ENCODE data around the gene THBS4.
A peak's percentile ranks its signal among the peaks of the same experiment; 100 is the strongest.

The THBS4 gene

DNA sequence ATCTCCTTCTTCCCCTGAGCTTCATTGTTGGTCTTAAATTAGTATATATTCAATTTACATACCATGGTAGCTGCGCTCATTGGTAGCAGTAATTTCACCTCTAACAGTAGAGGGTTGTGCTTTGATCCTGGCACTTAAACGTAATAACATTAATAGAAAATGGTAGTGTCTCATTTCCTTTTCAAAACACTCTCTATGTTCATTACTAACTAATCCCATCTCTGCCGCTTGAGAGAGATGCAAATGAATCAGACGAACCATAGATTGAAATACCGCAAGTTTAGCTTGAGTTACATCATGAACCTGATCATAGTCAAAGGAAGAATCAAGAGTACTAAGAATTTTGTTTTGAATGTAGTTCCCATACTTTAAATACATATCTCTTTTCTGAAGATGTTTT, 2.2 kb downstream of the THBS4 start:
- TF ChIP-seq POU2F2 (IDR thresholded peaks at IDR 0.05; ENCODE audit: low read depth, low read length) (no peak), SPI1 (IDR thresholded peaks at IDR 0.05; ENCODE audit: low read depth, low read length) (no peak), TAF1 (IDR thresholded peaks at IDR 0.05; ENCODE audit: low read depth, low read length) (no peak), PAX5 (IDR thresholded peaks at IDR 0.05; ENCODE audit: insufficient read depth, low read length, severe bottlenecking) (no peak), POLR2A (IDR thresholded peaks at IDR 0.05; ENCODE audit: low read depth, low read length) (no peak), POLR2AphosphoS5 (IDR thresholded peaks at IDR 0.05; ENCODE audit: low read depth, low read length) (no peak)
- FAIRE-seq = no peak

DNA sequence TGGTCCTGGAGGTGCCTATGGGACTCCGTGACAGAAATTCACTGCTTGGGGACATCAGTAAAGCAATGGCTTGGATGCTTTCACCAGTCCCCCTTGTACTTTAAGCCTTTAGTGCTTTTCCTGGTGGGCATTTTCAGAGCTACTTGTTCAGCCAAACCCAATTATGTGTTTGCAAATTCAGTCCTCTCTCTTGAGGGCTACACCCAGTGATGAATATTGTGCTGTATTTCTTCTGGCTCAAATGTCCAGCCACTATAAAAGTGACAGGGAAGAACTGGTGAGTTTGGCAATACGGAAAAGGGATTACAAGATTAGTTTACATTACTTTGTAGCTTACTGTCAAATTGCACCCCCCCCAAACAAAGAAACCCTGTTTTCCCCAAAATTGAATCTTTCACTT, 4.5 kb downstream of the THBS4 start:
- TF ChIP-seq POLR2AphosphoS5 (IDR thresholded peaks at IDR 0.05; ENCODE audit: low read depth, low read length) (no peak), PAX5 (IDR thresholded peaks at IDR 0.05; ENCODE audit: insufficient read depth, low read length, severe bottlenecking) (no peak), TAF1 (IDR thresholded peaks at IDR 0.05; ENCODE audit: low read depth, low read length) (no peak), SPI1 (IDR thresholded peaks at IDR 0.05; ENCODE audit: low read depth, low read length) (no peak), POLR2A (IDR thresholded peaks at IDR 0.05; ENCODE audit: low read depth, low read length) (no peak), POU2F2 (IDR thresholded peaks at IDR 0.05; ENCODE audit: low read depth, low read length) (no peak)
- FAIRE-seq = no peak
- no peak for DNase-seq (ENCODE audit: insufficient read length, low spot score)

More for the DNA sequence above, 2.2 kb downstream of the THBS4 start:
- DNase-seq (ENCODE audit: insufficient read length, low spot score) = no peak

DNA sequence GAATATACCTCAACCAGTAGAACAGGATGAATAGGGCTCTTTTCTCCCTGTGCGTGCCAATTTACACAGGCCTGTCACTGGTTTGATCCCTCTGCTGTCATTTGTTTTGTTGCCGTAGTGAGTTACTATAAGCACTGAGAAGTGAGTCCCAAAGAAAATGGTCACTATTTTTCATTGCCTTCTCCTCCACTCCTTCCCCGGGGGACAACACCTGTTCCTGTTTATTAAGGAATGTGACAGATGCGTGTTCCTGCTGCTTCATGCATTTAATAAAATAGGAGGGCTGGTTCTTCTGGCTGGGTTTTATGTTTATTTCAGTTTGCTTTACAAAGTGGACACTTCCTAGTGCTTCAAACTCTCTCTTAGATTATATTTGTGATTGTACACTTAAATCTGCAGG, 6.4 kb downstream of the THBS4 start:
- DNase-seq (ENCODE audit: insufficient read length, low spot score) (no peak), FAIRE-seq (no peak)
- no peak for TF ChIP-seq POU2F2 (IDR thresholded peaks at IDR 0.05; ENCODE audit: low read depth, low read length)
- no peak for TF ChIP-seq SPI1 (IDR thresholded peaks at IDR 0.05; ENCODE audit: low read depth, low read length)
- TF ChIP-seq PAX5 (IDR thresholded peaks at IDR 0.05; ENCODE audit: insufficient read depth, low read length, severe bottlenecking) = no peak
- no peak for TF ChIP-seq POLR2A (IDR thresholded peaks at IDR 0.05; ENCODE audit: low read depth, low read length)

DNA sequence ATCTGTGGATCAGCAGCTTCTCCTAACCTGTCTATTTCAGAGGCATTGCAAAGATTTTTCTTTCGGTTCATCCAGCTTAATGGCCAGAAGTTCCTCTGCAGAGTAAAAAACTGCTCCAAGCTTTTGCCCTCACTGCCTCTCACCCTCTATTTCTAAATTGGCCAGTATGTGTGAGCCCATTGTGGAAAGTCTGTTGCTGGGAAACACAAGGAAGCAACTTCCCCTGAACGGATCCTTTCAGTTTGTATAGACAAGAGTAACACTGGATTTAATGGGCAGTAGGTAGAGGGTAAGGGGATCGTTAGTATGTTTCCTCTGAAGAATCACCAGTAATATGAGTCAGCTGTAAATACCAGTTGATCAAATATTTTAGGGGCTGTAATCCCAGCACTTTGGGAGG, 7.2 kb downstream of the THBS4 start:
- FAIRE-seq (no peak), DNase-seq (ENCODE audit: insufficient read length, low spot score) (no peak)
- TF ChIP-seq TAF1 (IDR thresholded peaks at IDR 0.05; ENCODE audit: low read depth, low read length) = no peak
- no peak for TF ChIP-seq POLR2A (IDR thresholded peaks at IDR 0.05; ENCODE audit: low read depth, low read length)
- no peak for TF ChIP-seq PAX5 (IDR thresholded peaks at IDR 0.05; ENCODE audit: insufficient read depth, low read length, severe bottlenecking)
- TF ChIP-seq POU2F2 (IDR thresholded peaks at IDR 0.05; ENCODE audit: low read depth, low read length) = no peak
- no peak for TF ChIP-seq POLR2AphosphoS5 (IDR thresholded peaks at IDR 0.05; ENCODE audit: low read depth, low read length)
- no peak for TF ChIP-seq SPI1 (IDR thresholded peaks at IDR 0.05; ENCODE audit: low read depth, low read length)

DNA sequence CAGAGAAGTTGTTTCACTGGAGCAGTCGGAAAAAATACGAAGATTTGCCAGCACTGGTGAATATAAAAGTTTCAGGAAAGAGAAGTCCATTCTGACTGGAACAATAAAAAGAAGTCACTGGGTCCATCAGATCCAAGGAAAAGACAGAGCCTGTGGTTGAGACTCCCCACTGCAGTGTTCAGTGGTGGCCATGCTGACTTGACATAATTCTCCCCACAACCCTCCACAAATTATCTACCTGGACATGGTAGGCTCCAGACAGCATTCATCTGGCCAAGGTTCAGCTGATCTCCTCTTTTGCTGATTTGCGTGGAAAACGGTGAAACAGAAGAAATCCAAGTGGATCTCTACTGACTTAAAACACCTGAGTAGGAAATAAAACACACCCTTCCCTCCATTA, 8.0 kb downstream of the THBS4 start:
- DNase-seq (ENCODE audit: insufficient read length, low spot score) = no peak
- no peak for FAIRE-seq
- TF ChIP-seq SPI1 (IDR thresholded peaks at IDR 0.05; ENCODE audit: low read depth, low read length) = no peak
- TF ChIP-seq POLR2AphosphoS5 (IDR thresholded peaks at IDR 0.05; ENCODE audit: low read depth, low read length) = no peak
- no peak for TF ChIP-seq POLR2A (IDR thresholded peaks at IDR 0.05; ENCODE audit: low read depth, low read length)
- no peak for TF ChIP-seq TAF1 (IDR thresholded peaks at IDR 0.05; ENCODE audit: low read depth, low read length)
- no peak for TF ChIP-seq POU2F2 (IDR thresholded peaks at IDR 0.05; ENCODE audit: low read depth, low read length)
- no peak for TF ChIP-seq PAX5 (IDR thresholded peaks at IDR 0.05; ENCODE audit: insufficient read depth, low read length, severe bottlenecking)

DNA sequence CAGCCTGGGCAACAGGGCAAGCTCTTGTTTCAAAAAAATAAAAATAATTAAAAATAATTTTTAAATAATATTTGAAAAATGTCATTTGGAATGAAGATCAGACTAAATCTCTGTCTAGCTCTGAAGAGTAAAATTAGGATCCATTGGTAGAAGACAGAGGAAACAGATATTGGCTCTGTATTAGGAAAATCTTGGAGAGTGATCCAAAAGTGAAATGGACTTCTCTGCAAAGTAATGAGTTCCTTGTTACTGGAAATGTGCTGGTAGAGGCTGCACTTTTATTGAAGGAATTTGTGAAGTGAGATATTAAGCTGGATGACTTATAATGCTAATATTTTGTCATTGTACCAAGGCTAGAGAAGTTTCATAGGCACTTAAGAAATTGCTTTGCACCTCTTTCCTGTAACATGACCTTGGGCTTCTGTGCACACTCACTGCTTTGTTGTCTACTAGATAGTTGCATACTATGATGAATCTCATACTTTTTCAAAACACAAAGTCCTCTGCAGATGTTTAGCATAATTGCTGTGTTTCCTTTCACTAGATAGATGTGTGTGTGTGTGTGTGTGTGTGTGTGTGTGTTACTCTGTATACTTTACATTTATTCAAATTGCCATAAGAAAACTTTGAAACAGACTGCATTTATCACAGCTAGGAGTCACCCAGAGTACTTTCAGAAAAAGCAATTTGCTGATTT, 13.1 kb downstream of the THBS4 start:
- FAIRE-seq = no peak
- no peak for TF ChIP-seq SPI1 (IDR thresholded peaks at IDR 0.05; ENCODE audit: low read depth, low read length)
- no peak for TF ChIP-seq POLR2A (IDR thresholded peaks at IDR 0.05; ENCODE audit: low read depth, low read length)
- no peak for TF ChIP-seq POU2F2 (IDR thresholded peaks at IDR 0.05; ENCODE audit: low read depth, low read length)
- no peak for TF ChIP-seq POLR2AphosphoS5 (IDR thresholded peaks at IDR 0.05; ENCODE audit: low read depth, low read length)
- TF ChIP-seq PAX5 (IDR thresholded peaks at IDR 0.05; ENCODE audit: insufficient read depth, low read length, severe bottlenecking) = no peak
- TF ChIP-seq TAF1 (IDR thresholded peaks at IDR 0.05; ENCODE audit: low read depth, low read length) = no peak

DNA sequence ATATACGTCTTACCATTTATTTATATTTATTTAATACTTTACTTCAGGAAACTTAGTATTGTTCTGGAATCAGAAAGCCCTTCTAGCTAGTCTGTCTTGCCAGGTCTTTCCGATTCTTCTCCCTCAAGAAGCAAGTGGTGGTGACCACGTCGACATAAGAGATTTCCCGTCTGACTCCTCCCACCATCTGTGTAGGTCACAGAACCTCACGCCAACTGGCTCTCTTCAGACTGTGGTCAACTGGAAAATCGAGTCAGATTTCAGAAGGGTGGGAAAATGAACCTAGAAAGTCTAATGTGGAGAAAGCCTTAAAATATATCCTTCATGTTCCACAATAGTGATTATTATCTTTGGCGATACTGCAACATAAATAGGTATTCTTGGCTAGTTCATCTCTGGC, 17.3 kb downstream of the THBS4 start:
- no peak for FAIRE-seq
- no peak for TF ChIP-seq POLR2A (IDR thresholded peaks at IDR 0.05; ENCODE audit: low read depth, low read length)
- TF ChIP-seq PAX5 (IDR thresholded peaks at IDR 0.05; ENCODE audit: insufficient read depth, low read length, severe bottlenecking) = no peak
- no peak for TF ChIP-seq POU2F2 (IDR thresholded peaks at IDR 0.05; ENCODE audit: low read depth, low read length)
- TF ChIP-seq POLR2AphosphoS5 (IDR thresholded peaks at IDR 0.05; ENCODE audit: low read depth, low read length) = no peak
- no peak for TF ChIP-seq SPI1 (IDR thresholded peaks at IDR 0.05; ENCODE audit: low read depth, low read length)
- no peak for TF ChIP-seq TAF1 (IDR thresholded peaks at IDR 0.05; ENCODE audit: low read depth, low read length)
- DNase-seq (ENCODE audit: insufficient read length, low spot score) = no peak

More for the DNA sequence above, 13.1 kb downstream of the THBS4 start:
- DNase-seq (ENCODE audit: insufficient read length, low spot score) = no peak

DNA sequence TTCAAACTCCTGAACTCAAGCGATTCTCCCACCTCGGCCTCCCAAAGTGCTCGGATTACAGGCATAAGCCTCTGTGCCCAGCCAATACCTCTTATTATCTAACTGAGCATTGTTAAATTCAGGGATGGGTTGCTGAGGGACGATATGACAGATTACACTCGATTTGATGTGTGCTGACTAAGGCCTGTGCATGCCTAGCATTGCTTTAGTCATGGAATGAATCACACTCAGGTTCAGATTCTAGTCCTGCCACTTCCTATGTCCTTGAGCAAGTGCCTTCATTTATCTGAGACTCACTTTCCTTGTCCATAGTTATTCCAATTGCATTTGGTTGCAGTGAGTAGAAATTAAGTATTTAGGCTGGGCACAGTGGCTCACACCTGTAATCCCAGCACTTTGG, 19.5 kb downstream of the THBS4 start:
- FAIRE-seq = no peak
- DNase-seq (ENCODE audit: insufficient read length, low spot score) = no peak
- TF ChIP-seq TAF1 (IDR thresholded peaks at IDR 0.05; ENCODE audit: low read depth, low read length) (no peak), POU2F2 (IDR thresholded peaks at IDR 0.05; ENCODE audit: low read depth, low read length) (no peak), PAX5 (IDR thresholded peaks at IDR 0.05; ENCODE audit: insufficient read depth, low read length, severe bottlenecking) (no peak), POLR2AphosphoS5 (IDR thresholded peaks at IDR 0.05; ENCODE audit: low read depth, low read length) (no peak), POLR2A (IDR thresholded peaks at IDR 0.05; ENCODE audit: low read depth, low read length) (no peak), SPI1 (IDR thresholded peaks at IDR 0.05; ENCODE audit: low read depth, low read length) (no peak)

DNA sequence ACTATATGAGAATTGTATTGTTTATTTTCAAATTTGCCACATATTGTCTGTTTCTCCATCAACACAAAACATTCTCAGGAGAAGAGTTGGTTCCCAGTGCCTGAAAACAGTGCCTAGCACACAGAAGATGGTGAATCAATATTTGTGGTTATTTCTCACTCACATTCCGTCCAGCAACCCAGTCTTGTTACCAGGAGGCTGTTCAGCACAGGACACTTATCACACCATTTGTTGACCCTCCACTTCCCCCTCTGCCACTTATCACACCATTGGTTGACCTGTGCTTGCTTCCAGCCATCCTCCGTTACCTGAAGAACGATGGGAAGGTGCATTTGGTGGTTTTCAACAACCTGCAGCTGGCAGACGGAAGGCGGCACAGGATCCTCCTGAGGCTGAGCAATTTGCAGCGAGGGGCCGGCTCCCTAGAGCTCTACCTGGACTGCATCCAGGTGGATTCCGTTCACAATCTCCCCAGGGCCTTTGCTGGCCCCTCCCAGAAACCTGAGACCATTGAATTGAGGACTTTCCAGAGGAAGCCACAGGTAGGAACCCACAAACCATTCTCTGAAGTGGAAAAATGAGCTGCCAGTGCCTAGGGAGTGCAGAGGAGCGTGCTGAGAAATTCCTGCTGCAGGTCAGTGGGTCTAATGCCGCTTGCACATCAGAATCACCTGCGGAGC, 20.5 kb downstream of the THBS4 start:
- no peak for TF ChIP-seq TAF1 (IDR thresholded peaks at IDR 0.05; ENCODE audit: low read depth, low read length)
- no peak for TF ChIP-seq POLR2A (IDR thresholded peaks at IDR 0.05; ENCODE audit: low read depth, low read length)
- no peak for TF ChIP-seq POLR2AphosphoS5 (IDR thresholded peaks at IDR 0.05; ENCODE audit: low read depth, low read length)
- TF ChIP-seq PAX5 (IDR thresholded peaks at IDR 0.05; ENCODE audit: insufficient read depth, low read length, severe bottlenecking) = no peak
- TF ChIP-seq POU2F2 (IDR thresholded peaks at IDR 0.05; ENCODE audit: low read depth, low read length) = no peak
- no peak for TF ChIP-seq SPI1 (IDR thresholded peaks at IDR 0.05; ENCODE audit: low read depth, low read length)
- DNase-seq (ENCODE audit: insufficient read length, low spot score) = no peak
- FAIRE-seq = peak; percentile 41
